Suppressor macrophage treated with lipopolysaccharide for 4 hours (primary cell): ENCODE results near the gene DMD.

Experiments used
- DNase-seq: peaks from one replicate; pipeline ENCODE4 v3.0.0-alpha.2; 2020

DMD gene

GRCh38 chrX:31130457-31131220, 2080.7 kb downstream of the DMD start:
- DNase-seq, result no peak

- peak; percentile 52 for DNase-seq
Measured at GRCh38 chrX:31128855-31129254, 2082.5 kb downstream of the DMD start.

GRCh38 chrX:31127716-31128115, 2083.6 kb downstream of the DMD start:
- no peak for DNase-seq

- no peak for DNase-seq
Measured at GRCh38 chrX:31126205-31126604, 2085.1 kb downstream of the DMD start.

GRCh38 chrX:31124536-31124935, 2086.8 kb downstream of the DMD start:
- no peak for DNase-seq

GRCh38 chrX:31123335-31123734, 2088.0 kb downstream of the DMD start:
- DNase-seq, result no peak

GRCh38 chrX:31117266-31117665, 2094.1 kb downstream of the DMD start:
- DNase-seq, result no peak

GRCh38 chrX:31115398-31115797, 2096.0 kb downstream of the DMD start:
- no peak for DNase-seq

GRCh38 chrX:31114858-31115257, 2096.5 kb downstream of the DMD start:
- DNase-seq, result no peak

GRCh38 chrX:31112226-31112999, 2098.9 kb downstream of the DMD start:
- DNase-seq, result peak; percentile 1

GRCh38 chrX:31110657-31111056, 2100.7 kb downstream of the DMD start:
- DNase-seq, result no peak

- peak; percentile 27 for DNase-seq
Measured at GRCh38 chrX:31099536-31100090, 2111.7 kb downstream of the DMD start.

GRCh38 chrX:31098079-31098478, 2113.3 kb downstream of the DMD start:
- no peak for DNase-seq

GRCh38 chrX:31093639-31093975, 2117.7 kb downstream of the DMD start:
- no peak for DNase-seq

GRCh38 chrX:31092970-31093638, 2118.2 kb downstream of the DMD start:
- DNase-seq, result no peak

- DNase-seq, result no peak
Measured at GRCh38 chrX:31092476-31092875, 2118.9 kb downstream of the DMD start.

GRCh38 chrX:31091819-31092218, 2119.5 kb downstream of the DMD start:
- DNase-seq, result no peak

- no peak for DNase-seq
Measured at GRCh38 chrX:31074522-31074921, 2136.8 kb downstream of the DMD start.

GRCh38 chrX:31071725-31072124, 2139.6 kb downstream of the DMD start, which contains the start of gene FTHL17:
TSS of gene FTHL17 (minus strand) at chrX:31072041. CDS start at chrX:31071953, 88 bp downstream.
- no peak for DNase-seq

- DNase-seq, result no peak
Measured at GRCh38 chrX:31071262-31071661, 2140.1 kb downstream of the DMD start.

GRCh38 chrX:31070057-31070468, 2141.3 kb downstream of the DMD start:
- no peak for DNase-seq
